H1 (cell line): Measurements from ENCODE around the gene GNS. TPM values are rescaled to one million over a fixed set of nuclear protein-coding genes. Genes with fewer than 3 reads are reported as not detected.

Experiments used
- CHD2 ChIP-seq: IDR thresholded peaks from 2 replicates; pipeline ENCODE4 v1.6.1; 2012; ENCODE audit warnings: low read length, improper control_type of control experiment
- CHD7 ChIP-seq: fragments of 300-600 bp; sonication (generic); IDR thresholded peaks from 2 replicates; pipeline ENCODE4 v1.7.1; 2012; ENCODE audit warnings: low read length, moderate library complexity, mild to moderate bottlenecking, inconsistent platforms; ENCODE audit not compliant: insufficient replicate concordance
- MAX ChIP-seq: IDR thresholded peaks from 2 replicates; pipeline ENCODE4 v1.6.1; 2012; ENCODE audit warnings: inconsistent platforms
- polyA plus RNA-seq, 7 experiments: library from polyadenylated mRNA; depleted of rRNA in 3 of 7; stranded (reverse) in 5 of 7; unstranded in 2 of 7; fragments of >200 nt in 5 of 7; fragments of 200-250 nt in 2 of 7; gene quantifications; 1 replicate in 5 of 7; 2 replicates in 1 of 7; 4 replicates in 1 of 7; pipeline versions ENCODE4 v1.2.1 to v1.2.3, GENCODE V29; 2011 to 2013; ENCODE audit warnings: missing spikeins in 2 of 7, mixed read lengths in 2 of 7
- total RNA-seq: library from RNA; stranded (reverse); fragmentation: NEBNext Ultra II Directional; extraction: Animal tissue kit (Norgen Biotek cat#: 25700); gene quantifications from 2 replicates; pipeline ENCODE4 v1.2.1, GENCODE V29; 2021

Gene GNS
- total and polyA plus RNA-seq, 2 of the 8 experiments (the other 6 are each of a cell fraction or from before 2014, with no cell fraction given): 16.0 to 28.5 TPM

- TF ChIP-seq CHD7 (no peak), CHD2 (no peak), MAX (peak; percentile 83)
These were observed at the start of gene GNS (continued) for GRCh38 chr12:64759035-64759894.
